ENCODE data around the gene ACSS1.

The ACSS1 gene

DNA sequence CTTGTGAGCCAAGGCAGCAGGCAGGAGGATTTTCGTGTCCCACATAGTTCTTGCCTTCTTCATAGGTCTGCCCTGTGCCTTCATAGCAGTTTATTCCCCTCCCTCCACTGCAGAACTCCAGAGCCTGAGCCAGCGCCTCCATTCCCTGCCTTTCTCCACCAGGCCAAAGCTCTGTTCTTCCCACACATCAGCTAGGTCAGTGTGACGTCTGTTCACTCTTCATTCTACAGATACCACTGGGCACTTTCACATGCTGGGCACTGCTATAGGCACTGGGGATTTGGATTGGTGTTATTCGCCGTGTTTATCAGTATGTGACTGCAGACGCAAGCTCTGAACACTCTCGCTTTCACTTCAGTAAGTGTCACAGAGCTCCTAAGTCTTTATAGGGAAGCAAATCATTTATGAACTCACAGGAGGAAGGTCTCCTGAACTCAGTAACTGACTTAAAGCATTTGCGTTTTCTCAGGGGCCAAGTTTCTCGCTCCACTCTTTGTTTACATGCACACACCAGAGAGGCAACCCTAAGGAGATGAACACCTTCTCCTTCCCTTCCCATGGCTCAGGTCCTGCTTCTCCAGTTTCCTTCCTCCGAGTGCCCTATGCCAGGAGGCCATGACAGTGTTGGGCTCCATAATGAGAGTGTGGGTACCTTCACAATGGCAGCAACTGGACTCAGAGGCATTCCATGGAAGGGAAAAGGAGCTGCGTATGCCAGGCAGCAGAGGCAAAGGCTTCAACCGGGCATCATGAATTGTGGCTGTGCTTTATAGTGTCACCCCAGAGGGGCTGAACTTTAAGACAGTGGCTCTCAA lies 59.1 kb downstream of the ACSS1 start:
- H3K4me3 ChIP-seq (replicated peaks in 1 of 2; ENCODE audit: low read depth in 2 of 2, low read length in 2 of 2) = no peak overlapping the region
- DNase-seq (ENCODE audit: low read depth in 2 of 2) = peak in 1 of 2 donors; percentile 37
- no peak for TF ChIP-seq CTCF (IDR thresholded peaks at IDR 0.05; ENCODE audit: low read depth, low read length)

- TF ChIP-seq CTCF (IDR thresholded peaks at IDR 0.05; ENCODE audit: low read depth, low read length) = no peak
- no peak for DNase-seq (ENCODE audit: low read depth in 2 of 2)
- H3K4me3 ChIP-seq (replicated peaks in 1 of 2; ENCODE audit: low read depth in 2 of 2, low read length in 2 of 2) = no peak overlapping the region
Measured at GRCh38 chr20:24998121-24998520, 59.8 kb downstream of the ACSS1 start.

DNA sequence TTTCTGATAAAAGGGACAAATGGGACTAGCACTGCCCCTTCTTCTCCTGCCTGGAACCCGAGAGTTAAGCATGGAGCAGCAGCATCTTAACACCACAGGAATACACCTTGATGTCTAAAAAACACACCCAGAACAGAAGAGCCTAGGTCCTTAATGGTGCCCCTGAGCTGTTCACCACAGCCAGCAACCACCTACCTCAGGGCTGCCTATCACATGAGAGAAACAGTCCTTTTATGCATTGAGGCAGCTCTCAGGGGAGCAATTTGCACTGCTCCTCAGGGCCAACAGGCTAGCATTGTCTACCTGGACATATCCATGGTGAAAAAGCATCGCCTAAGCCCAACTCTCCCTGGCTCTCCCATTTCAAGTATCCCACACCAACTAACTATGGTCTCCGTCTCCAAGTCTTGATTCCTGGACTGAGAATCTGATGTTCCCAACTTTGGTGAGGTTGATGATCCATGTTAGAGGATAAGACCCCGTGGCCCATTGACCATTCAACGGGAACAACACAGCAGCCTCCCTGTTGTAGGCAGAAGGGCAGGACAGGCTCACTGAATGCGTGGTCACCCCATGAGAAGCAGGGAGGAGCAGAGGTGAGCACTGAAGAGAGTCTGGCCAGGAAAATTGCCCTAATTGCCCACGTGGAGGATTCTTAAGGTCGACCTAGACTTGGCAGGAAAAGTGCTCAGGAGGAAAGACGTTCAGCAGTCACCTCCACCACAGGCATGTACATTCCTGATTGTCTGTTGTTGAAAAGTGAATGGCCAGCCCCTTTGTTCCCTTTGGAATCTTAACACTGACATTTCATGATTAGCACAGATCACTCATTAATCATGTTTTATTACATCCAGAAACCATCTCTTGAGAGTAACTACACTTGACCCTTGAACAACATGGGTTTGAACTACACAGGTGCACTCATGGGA lies 61.2 kb downstream of the ACSS1 start:
- no peak for TF ChIP-seq CTCF (IDR thresholded peaks at IDR 0.05; ENCODE audit: low read depth, low read length)
- DNase-seq (ENCODE audit: low read depth in 2 of 2) = no peak
- H3K4me3 ChIP-seq (replicated peaks in 1 of 2; ENCODE audit: low read depth in 2 of 2, low read length in 2 of 2) = no peak overlapping the region

GRCh38 chr20:24995741-24996448 lies 62.0 kb downstream of the ACSS1 start:
- TF ChIP-seq CTCF (IDR thresholded peaks at IDR 0.05; ENCODE audit: low read depth, low read length) = no peak
- DNase-seq (ENCODE audit: low read depth in 2 of 2) = peak; percentile 12 to 27
- H3K4me3 ChIP-seq (replicated peaks in 1 of 2; ENCODE audit: low read depth in 2 of 2, low read length in 2 of 2) = no peak overlapping the region

DNA sequence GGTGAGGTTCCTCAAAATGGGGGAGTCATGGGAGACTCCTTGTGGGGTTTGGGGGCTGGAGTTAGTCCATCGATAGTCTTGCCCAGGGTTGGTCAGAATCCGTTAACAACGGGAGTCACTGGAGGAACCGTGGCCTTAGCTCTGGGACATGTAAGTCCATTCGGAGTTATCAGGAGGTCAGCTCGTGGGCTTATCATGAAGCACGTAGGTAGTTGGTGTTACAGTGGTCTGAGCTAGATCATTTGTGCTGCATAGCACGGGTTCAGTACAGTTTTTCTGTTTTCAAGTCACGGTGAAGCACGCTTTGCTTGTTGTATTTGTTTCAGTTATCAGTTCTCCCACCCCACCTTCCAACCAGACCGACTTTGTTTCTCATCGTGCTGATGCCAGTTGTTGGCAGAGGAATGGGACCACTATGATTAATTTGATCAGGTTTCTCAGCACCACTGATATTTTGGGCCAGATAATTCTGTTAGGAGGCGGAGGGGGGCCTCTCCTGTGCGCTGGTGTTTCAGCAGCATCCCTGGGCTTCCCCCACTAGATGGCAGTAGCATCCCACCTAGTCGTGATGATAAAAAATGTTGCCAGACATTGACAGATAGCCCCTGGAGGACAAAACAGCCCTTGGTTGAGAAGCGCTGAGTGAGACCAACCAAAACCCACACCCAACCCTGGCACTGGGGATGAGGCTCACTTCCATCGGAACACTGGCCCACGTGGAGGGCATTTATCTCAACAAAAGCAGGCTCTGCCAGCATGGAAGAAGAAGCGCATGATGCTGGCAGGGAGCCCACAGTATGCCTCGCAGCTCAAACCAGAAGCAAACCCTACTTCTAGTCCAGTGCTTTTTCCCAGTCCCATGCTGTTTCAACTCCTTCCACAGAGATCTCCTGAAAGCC lies 63.2 kb downstream of the ACSS1 start:
- peak; percentile 92 for TF ChIP-seq CTCF (IDR thresholded peaks at IDR 0.05; ENCODE audit: low read depth, low read length)
- DNase-seq (ENCODE audit: low read depth in 2 of 2) = peak; percentile 82 to 84
- H3K4me3 ChIP-seq (replicated peaks in 1 of 2; ENCODE audit: low read depth in 2 of 2, low read length in 2 of 2) = no peak overlapping the region

DNA sequence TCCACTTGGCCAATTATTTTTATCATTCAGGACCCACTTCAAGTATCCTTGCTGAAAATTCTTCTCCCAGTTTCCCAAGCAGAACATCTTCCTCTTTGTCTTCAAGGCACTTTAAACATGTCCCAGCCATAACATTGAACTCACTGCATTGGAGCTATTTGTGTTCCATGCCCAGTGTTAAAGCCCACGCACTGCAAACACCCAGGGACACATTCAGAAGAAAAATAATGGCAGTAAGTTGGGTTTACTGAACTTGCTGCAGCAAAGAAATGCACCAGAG lies 63.8 kb downstream of the ACSS1 start:
- H3K4me3 ChIP-seq (replicated peaks in 1 of 2; ENCODE audit: low read depth in 2 of 2, low read length in 2 of 2) = no peak overlapping the region
- no peak for DNase-seq (ENCODE audit: low read depth in 2 of 2)
- no peak for TF ChIP-seq CTCF (IDR thresholded peaks at IDR 0.05; ENCODE audit: low read depth, low read length)

Data from cardiac fibroblast (primary cell).